GM19468 (cell line): ENCODE data around the gene FAM76B.
"Not testable (repeated sequence)": the region's sequence is repeated elsewhere in the genome, so short reads cannot be mapped to it uniquely, and the experiment has no call there.

Experiments
- ATAC-seq: cut with Tn5 transposase; IDR thresholded peaks from one replicate; pipeline ENCODE4 v1.9.1; 2021; ENCODE audit warnings: mild to moderate bottlenecking, moderate library complexity, moderate number of reproducible peaks; ENCODE audit not compliant: unreplicated experiment; ENCODE audit errors: extremely low read depth

The FAM76B gene

GRCh38 chr11:95789506-95790122, at the start of gene FAM76B:
TSS of gene FAM76B (minus strand) at chr11:95789782. CDS start at chr11:95789478, 304 bp downstream.
- ATAC-seq = peak; percentile 63

DNA sequence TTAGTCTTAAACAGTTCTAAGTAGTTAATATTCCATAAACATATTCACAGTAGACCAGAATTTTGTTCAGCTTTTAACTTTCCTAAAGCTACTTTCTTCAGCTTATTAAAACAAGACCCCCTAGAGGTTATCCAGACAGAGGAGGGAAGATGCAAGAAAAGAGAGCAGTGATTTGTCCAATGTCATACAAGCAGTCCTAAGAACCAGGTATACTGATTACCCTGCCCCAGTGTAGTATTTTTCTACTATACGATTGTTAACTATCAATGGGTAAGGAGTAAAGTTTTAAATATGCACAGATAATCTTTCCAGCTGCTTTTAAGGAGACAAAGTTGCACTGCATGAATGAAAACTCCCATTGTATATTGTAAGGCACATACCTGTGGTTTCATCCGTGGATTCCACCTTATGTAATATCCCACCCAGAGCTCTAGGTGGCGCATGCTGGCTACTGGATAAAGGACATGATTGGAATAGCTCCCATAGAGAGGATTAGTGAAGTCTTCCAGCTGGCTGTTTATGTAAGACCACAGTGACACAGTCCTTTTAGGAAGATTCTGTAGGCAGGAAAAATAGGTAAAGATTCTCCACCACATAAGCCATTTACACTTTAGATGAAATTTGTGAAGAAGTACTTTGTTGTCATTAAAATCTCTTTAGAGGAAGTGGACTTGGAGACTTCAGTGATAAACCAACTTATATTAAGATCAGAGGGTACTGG, 46.3 kb upstream of the FAM76B start:
- peak; percentile 93 for ATAC-seq

- no peak for ATAC-seq
Measured at GRCh38 chr11:95835351-95835750, 45.8 kb upstream of the FAM76B start.

- ATAC-seq = no peak
Measured at GRCh38 chr11:95833378-95833777, 43.8 kb upstream of the FAM76B start.

DNA sequence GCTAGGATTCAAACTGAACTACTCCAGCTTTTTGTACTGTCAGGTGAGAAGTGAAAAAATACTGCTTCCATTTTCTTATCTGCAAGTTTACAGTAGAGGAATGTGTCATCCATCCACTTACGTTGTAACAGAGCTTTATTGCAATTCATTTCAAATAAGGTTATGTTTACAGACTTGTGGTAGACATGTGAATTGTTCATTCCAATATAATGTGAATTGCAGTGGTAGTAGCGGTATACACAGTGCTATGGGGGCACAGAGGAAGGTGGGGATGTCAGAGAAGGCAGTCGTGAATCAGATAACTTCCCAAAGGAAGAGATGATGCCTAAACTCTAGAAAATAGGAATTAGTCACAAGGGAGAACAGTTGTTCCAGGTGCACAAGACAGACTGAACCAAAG, 43.2 kb upstream of the FAM76B start:
- ATAC-seq = no peak

- ATAC-seq = no peak
Measured at GRCh38 chr11:95831198-95831883, 41.8 kb upstream of the FAM76B start.

- no peak for ATAC-seq
Measured at GRCh38 chr11:95829580-95830259, 40.1 kb upstream of the FAM76B start.

DNA sequence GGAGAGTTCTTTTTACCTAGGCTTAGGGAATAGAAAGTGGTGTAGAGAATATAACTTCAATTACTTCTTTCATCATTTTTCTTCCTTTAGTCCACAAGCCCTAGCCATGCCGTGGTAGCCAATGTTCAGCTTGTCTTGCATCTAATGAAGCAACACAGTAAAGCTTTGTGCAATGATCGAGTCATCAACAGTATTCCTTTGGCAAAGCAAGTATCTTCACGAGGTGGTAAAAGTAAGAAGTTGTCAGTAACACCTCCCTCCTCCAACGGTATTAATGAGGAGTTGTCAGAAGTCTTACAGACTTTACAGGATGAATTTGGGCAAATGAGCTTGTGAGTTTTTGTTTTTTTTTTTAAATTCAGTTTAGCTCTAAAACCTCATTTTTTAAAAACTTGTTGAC, 38.1 kb upstream of the FAM76B start:
- ATAC-seq = no peak

DNA sequence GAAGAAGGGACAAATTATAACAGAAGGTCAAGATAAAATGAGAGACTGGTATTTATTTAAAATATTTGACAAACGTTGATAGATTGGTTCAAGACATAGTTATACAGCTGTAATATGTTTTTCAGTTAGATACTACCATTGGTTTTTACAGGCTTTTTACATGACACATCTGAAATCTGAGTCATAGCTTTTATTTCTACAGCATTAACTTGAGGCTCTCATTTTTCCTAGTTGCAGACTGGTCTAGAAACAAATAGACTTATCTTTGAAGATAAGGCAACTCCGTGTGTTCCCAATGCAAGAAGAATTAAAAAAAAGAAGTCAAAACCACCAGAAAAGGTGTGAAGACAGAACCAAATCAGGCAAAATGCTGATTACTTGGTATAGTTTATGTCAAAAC, 32.1 kb upstream of the FAM76B start:
- ATAC-seq = no peak

- no peak for ATAC-seq
Measured at GRCh38 chr11:95816037-95816436, 26.5 kb upstream of the FAM76B start.

DNA sequence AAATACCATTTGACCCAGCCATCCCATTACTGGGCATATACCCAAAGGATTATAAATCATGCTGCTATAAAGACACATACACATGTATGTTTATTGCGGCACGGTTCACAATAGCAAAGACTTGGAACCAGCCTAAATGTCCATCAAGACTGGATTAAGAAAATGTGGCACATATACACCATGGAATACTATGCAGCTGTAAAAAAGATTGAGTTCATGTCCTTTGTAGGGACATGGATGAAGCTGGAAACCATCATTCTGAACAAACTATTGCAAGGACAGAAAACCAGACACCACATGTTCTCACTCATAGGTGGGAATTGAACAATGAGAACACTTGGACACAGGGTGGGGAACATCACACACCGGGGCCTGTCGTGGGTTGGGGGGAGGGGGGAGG, 21.5 kb upstream of the FAM76B start:
- ATAC-seq = not testable (repeated sequence)

GRCh38 chr11:95806464-95806863, 16.9 kb upstream of the FAM76B start:
- not testable (repeated sequence) for ATAC-seq

GRCh38 chr11:95805869-95806268, 16.3 kb upstream of the FAM76B start:
- no peak for ATAC-seq

- ATAC-seq = no peak
Measured at GRCh38 chr11:95803973-95804372, 14.4 kb upstream of the FAM76B start.

DNA sequence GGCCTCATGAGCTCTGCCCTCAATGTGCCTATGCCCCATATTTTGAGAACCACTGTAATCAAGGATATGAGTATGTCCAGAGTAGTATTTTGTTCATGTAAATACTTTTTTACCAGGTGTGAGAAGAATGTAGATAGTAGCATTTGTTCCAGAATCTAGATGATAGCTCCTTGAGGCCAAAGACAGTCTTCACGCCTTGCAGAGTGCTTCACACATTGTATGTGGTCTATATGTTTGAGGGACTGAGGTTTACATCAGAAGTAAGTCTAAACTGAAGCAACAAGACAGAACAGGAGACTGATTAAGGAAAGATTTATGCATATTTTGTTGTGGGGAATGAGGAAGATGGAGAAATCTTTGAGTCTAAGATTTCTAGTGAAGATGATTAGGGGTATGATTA, 13.2 kb upstream of the FAM76B start:
- no peak for ATAC-seq

DNA sequence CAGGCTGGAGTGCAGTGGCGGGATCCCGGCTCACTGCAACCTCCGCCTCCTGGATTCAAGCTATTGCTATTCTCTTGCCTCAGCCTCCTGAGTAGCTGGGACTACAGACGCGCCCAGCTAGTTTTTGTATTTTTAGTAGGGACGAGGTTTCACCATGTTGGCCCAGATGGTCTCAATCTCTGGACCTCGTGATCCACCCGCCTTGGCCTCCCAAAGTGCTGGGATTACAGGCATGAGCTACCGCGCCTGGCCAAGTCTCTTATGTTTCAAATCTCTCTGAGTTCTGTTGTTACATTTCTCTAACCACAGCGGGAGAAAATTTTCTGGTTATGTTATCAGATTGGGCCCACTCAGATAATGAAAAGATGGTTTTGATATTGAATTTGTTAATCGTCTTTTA, 10.9 kb upstream of the FAM76B start:
- ATAC-seq = no peak

DNA sequence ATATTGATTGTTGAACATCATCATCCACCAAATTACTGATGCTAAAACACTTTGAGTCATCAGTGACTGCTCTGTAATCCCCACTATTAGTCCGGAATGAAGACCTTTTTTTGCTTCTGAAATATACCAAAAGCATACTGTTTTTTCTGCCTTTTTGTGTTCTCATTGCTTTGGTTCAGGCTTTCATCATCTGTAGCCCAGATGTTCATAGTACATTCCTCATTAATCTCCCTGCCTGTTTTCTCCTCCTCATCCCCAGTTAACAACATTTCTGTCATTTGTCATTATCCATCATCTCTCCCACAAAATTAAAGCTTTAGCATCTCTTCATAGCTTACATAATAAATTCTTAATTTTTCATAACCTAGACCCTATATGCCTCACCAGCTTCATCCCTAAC, 10.0 kb upstream of the FAM76B start:
- no peak for ATAC-seq

DNA sequence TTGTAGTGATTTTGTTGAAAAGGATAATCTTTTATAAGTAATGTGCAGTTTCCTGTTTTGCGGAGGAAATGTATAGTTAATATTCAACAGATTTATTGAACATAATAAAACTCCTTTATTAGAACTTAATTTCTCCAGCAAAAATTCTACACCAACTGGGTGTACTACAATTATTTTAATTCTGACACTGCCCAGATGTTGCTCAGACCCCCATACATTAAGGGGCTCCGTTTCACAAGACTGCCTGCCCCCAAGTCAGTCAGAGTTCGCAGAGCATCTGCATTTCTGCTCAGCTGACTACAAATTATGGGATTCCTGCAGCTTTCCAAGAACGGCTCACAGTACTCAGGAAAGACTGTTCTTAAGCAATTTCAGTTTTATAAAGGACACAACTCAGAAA, 6.9 kb upstream of the FAM76B start:
- ATAC-seq = no peak

DNA sequence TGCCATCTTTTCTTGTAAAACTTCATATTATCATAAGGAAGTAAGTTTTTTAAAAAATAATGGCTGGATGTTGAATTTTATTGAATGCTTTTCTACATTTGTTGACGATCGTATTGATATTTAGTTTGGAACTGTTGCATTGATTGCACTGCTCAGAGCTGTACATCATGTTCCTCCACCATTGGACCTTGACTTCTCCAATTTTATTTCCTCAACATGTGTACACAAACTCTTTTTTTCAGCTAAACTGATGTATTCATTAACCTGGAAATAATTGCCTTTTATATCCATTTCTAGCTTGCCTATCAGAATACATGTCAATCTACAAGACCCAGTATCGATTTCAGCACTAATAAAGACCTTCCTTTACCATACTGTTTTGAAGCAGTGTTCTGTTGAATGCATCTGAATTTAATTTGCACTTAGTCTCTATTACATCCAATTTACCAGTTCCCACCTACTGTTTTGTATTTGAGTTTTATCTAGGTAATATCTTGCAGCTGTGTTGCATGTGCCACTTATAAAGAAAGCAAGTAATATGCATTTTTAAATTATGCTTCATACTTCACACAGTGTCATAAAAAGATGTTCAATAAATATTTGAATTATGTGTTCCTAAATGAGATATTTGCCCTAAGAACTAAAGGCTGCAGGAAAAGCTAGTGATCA, 6.2 kb upstream of the FAM76B start:
- no peak for ATAC-seq

GRCh38 chr11:95794086-95794485, 4.5 kb upstream of the FAM76B start:
- no peak for ATAC-seq
